ENCODE results near the gene ARMC9.

The ARMC9 gene

GRCh38 chr2:231161877-231162329 is 36.5 kb upstream of the ARMC9 start:
- intact Hi-C loops (cut with DNase I; ENCODE audit: low total_unique reads) = no loop called here
- H3K27ac ChIP-seq = peak overlapping the region; percentile 62 to 79
- TF ChIP-seq CTCF (IDR thresholded peaks at IDR 0.05) = no peak

GRCh38 chr2:231163011-231163410 is 35.4 kb upstream of the ARMC9 start:
- H3K27ac ChIP-seq = peak overlapping the region; percentile 62 to 79
- no peak for DNase-seq
- TF ChIP-seq CTCF (IDR thresholded peaks at IDR 0.05) = no peak
- H3K27me3 ChIP-seq = no peaks in the 10 kb centered on the region
- H3K4me3 ChIP-seq = no peak overlapping the region
- peaks cover 7 to 29% (median 26%) of the 10 kb centered on the region in 3 donors for H3K36me3 ChIP-seq
- H3K4me1 ChIP-seq = peaks cover 0 to 52% (median 14%) of the 10 kb centered on the region in 4 donors
- H3K9me3 ChIP-seq = no peaks in the 10 kb centered on the region
- intact Hi-C loops (cut with DNase I; ENCODE audit: low total_unique reads) = no loop called here

More at GRCh38 chr2:231161877-231162329, 36.5 kb upstream of the ARMC9 start:
- DNase-seq = no peak
- peaks cover 7 to 22% (median 18%) of the 10 kb centered on the region in 3 donors for H3K36me3 ChIP-seq
- H3K4me3 ChIP-seq = peak overlapping the region in 1 of 2 donors; percentile 13
- H3K4me1 ChIP-seq = peaks cover 0 to 52% (median 14%) of the 10 kb centered on the region in 4 donors
- H3K27me3 ChIP-seq = no peaks in the 10 kb centered on the region
- no peaks in the 10 kb centered on the region for H3K9me3 ChIP-seq

- Histone ChIP-seq H3K4me1 (peaks cover 0 to 52% (median 14%) of the 10 kb centered on the region in 4 donors), H3K36me3 (peaks cover 7 to 29% (median 25%) of the 10 kb centered on the region in 3 donors), H3K9me3 (no peaks in the 10 kb centered on the region), H3K4me3 (no peak overlapping the region), H3K27me3 (no peaks in the 10 kb centered on the region), H3K27ac (peak overlapping the region; percentile 62 to 79)
- TF ChIP-seq CTCF (IDR thresholded peaks at IDR 0.05) = no peak
- intact Hi-C loops (cut with DNase I; ENCODE audit: low total_unique reads) = no loop called here
- DNase-seq = no peak
Measured at GRCh38 chr2:231163414-231164095, 34.9 kb upstream of the ARMC9 start.

GRCh38 chr2:231167745-231168459 is 30.5 kb upstream of the ARMC9 start:
- Histone ChIP-seq H3K4me3 (no peak overlapping the region), H3K4me1 (peaks cover 0 to 16% (median 0%) of the 10 kb centered on the region in 4 donors), H3K27me3 (no peaks in the 10 kb centered on the region), H3K27ac (no peak overlapping the region), H3K9me3 (no peaks in the 10 kb centered on the region), H3K36me3 (peaks cover 15 to 56% (median 38%) of the 10 kb centered on the region in 3 donors)
- intact Hi-C loops (cut with DNase I; ENCODE audit: low total_unique reads) = no loop called here
- no peak for DNase-seq
- no peak for TF ChIP-seq CTCF (IDR thresholded peaks at IDR 0.05)

GRCh38 chr2:231168460-231169139 is 29.8 kb upstream of the ARMC9 start:
- Histone ChIP-seq H3K36me3 (peaks cover 15 to 62% (median 42%) of the 10 kb centered on the region in 3 donors), H3K4me1 (peaks cover 0 to 9% (median 0%) of the 10 kb centered on the region in 4 donors), H3K27ac (no peak overlapping the region), H3K27me3 (no peaks in the 10 kb centered on the region), H3K9me3 (no peaks in the 10 kb centered on the region), H3K4me3 (no peak overlapping the region)
- TF ChIP-seq CTCF (IDR thresholded peaks at IDR 0.05) = no peak
- intact Hi-C loops (cut with DNase I; ENCODE audit: low total_unique reads) = no loop called here
- DNase-seq = no peak
